Renal cortical epithelial cell (primary cell): ENCODE measurements around the gene GNG13. TPM values are rescaled to one million over a fixed set of nuclear protein-coding genes. Genes with fewer than 3 reads are reported as not detected.
A peak's percentile ranks its signal among the peaks of the same experiment; 100 is the strongest.
"Not testable (repeated sequence)": the region's sequence is repeated elsewhere in the genome, so short reads cannot be mapped to it uniquely, and the experiment has no call there.

Source experiments
- DNase-seq: peaks from one replicate; pipeline ENCODE4 v3.0.0-alpha.2; 2011; ENCODE audit warnings: low read depth
- total RNA-seq: library from RNA; depleted of rRNA; stranded (reverse); fragments of >200 nt; gene quantifications from 2 replicates; pipeline ENCODE4 v1.2.3, GENCODE V29; 2014

Gene GNG13
- total RNA-seq, 1 donor from 2014 or later = not detected

- no peak for DNase-seq
These were observed 31.3 kb upstream of the GNG13 start for GRCh38 chr16:831571-832413.

DNA sequence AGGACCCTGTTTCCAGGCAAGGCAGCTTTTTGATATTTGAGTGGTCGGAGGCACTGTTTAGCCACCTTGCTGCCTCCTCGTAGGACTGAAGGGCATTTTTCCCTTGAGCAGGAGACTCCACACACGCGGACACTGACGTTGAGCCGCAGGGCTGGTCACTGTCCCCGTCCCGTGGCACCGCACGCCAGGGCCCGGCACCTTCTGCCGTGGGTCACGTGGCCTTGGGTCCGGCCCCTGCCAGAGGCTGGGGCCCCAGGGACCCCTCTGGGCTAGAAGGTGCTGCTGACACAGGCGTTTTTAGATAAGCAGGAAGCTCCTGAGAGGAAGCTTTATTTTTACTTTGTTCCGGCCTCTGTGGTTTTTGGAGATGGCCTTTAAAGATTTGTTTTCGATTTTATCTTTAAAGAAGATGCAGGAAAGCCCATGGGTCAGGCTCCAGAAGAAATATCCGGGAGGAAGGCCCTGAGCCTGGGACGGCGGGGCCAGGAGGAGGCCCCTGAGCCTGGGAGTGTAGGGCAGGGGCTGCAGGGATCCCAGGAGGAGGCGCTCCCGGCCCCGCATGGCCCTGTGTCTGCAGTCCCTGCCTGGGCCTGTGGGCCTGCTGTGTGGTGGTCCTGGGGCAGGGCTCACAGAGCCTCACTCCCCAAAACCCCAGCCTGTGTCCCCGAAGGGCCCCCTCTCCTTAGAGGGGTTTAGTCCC, 30.5 kb upstream of the GNG13 start:
- DNase-seq = no peak

- no peak for DNase-seq
These were observed 29.8 kb upstream of the GNG13 start for GRCh38 chr16:830107-830870.

- no peak for DNase-seq
These were observed 28.4 kb upstream of the GNG13 start for GRCh38 chr16:828891-829290.

DNA sequence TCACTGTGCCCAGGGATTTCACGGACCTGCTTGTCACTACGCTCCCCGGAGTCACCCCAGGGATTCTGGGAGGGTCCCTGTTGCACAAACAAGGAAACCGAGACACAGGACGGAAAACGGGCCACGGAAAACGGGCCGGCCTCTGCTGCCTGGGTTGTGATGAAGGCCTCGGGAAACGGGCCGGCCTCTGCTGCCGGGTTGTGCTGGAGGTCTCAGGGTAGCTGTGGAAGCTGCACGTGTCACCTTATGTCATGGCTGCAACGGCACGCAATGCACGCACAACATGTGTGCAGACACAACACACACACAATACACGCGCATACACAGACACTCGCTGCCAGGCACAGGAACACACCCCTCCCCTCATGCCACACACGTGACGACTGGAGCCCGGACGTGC, 27.0 kb upstream of the GNG13 start:
- no peak for DNase-seq

DNA sequence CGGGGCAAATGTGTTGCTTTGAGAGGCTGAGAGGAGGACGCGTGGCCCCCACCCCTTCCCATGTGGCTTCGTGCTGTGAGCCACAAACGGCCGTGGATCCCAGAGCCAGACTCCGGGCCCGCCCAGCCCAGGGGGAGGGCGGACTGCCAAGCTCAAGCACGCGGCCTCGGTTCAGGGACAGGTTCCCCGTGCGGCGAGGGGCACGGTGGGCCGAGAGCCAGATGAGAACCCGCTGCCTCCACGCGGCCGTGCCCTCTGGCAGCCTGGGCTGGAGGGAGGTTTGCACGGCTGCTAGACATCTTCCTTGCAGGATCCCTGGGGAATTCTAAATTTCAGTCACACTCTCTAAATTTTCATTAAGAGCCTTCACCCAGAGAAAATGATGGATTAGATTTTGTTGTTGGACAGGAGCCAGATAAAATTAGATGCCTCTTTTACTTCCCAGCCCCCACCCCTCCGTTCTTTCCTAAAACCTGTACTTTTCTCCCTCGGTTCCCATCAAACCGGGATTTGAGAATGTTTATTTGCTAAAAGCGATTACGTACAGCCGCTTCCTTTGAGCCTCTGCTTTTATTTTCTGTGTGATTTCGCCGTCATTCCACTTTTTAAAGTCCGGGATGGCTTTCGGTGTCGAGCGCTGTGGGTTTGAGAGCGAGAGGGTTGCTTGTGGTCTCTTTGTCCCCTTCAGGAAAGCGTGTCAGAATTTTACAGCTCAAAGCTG, 25.0 kb upstream of the GNG13 start:
- no peak for DNase-seq

DNA sequence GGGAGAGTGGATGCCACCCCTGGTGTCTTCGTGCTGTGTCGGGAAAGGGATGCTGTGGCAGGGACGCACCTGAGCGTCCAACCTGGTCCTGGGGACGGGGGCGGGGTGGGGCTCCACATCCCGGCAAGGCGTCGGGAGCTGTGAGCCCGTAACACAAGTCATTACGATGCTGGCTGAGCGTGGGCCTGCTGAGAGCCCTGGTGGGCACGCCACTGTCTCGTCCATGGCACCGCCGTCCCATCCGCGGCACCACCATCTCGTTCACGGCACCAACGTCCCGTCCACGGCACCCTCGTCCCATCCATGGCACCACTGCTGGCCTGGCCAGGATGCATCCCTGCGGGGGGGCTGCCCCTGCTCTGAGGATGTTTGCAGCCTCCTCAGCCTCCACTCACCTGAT, 24.1 kb upstream of the GNG13 start:
- no peak for DNase-seq

GRCh38 chr16:824194-824593, 23.7 kb upstream of the GNG13 start:
- no peak for DNase-seq

DNA sequence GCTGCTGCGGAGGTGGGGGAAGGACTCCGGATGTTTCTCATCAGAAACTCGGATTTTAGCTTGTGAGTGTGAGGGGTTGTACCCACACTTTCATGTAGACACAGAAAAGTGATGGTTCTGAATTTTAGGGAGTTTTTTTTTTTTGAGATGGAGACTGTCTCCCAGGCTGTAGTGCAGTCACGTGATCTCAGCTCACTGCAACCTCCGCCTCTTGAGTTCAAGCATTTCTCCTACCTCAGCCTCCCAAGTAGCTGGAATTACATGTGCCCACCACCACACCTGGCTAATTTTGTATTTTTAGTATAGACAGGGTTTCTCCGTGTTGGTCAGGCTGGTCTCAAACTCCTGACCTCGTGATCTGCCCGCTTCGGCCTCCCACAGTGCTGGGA, 22.4 kb upstream of the GNG13 start:
- no peak for DNase-seq

DNA sequence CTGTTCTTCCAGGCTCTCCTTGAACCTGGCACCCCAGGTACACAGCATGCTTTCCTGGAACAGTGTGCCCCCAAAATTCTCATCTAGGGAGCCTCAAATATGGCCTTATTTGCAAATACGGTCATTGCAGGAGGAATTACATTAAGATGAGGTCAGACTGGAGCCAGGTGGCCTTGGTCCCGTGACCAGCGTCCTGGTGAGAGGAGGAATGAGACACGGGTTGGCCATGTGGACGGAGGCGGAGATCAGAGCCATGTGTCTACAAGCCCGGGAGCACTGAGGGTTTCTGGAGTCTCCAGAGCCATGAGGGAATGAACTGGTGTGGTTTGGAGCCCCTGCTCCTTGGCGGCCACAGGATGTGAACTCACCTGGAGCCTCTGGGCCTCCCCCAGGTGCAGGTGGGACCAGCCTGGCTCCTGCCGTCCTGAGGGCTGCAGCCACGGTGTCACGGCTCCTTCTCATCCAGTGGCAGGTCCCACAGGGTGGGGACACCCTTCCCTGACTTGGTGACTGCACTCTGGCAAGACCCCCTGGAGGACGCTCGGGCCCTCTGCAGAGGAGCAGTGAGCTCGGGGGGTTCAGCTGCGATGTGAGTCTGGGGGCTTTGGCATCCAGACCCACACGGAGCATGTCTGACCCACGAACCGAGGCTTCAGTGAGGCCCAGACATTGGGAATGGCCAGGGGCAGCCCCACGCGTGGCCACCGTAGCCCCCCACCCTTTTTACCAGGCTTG, 21.8 kb upstream of the GNG13 start:
- DNase-seq = no peak

GRCh38 chr16:821751-822150, 21.2 kb upstream of the GNG13 start:
- no peak for DNase-seq

DNA sequence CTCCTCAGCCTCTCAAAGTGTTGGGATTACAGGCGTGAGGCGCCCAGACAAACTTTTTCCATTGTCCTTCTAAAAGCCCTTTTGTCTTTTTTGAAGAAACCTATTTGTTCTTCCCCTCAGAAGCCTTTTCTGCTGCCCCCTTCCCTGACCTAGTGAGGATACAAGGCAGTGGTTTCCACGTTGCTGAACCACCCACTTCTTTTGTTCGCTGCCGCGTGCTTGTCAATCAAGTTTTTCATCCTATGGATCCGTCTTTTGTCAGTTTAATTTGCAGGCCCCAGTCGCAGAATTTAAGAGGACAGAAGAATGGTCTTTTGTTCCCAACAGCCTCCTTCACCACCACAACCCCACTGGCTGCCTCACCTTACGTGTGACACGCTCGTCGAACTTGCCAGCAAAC, 20.2 kb upstream of the GNG13 start:
- no peak for DNase-seq

GRCh38 chr16:820044-820408, 19.5 kb upstream of the GNG13 start:
- not testable (repeated sequence) for DNase-seq

- no peak for DNase-seq
These were observed 19.0 kb upstream of the GNG13 start for GRCh38 chr16:819336-820043.

DNA sequence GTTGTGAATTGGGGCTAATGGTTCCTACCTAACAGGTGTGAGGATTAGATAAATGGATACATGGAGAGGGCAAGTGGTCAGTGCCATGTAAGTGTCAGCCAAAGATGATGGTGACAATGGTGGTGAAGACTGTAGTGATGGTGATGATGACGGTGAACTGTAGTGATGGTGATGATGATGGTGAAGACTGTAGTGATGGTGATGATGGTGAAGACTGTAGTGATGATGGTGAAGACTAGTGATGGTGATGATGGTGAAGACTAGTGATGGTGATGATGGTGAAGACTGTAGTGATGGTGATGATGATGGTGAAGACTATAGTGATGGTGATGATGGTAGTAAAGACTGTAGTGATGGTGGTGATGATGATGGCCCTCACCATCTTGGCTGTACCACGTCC, 18.1 kb upstream of the GNG13 start:
- no peak for DNase-seq

- no peak for DNase-seq
These were observed 17.6 kb upstream of the GNG13 start for GRCh38 chr16:818132-818531.

- no peak for DNase-seq
These were observed 16.7 kb upstream of the GNG13 start for GRCh38 chr16:817001-817906.

- DNase-seq = no peak
These were observed 15.3 kb upstream of the GNG13 start for GRCh38 chr16:815861-816260.

- DNase-seq = peak; percentile 2
These were observed 14.4 kb upstream of the GNG13 start for GRCh38 chr16:814974-815373.
